ENCODE measurements around the gene NEDD9.
A peak's percentile ranks its signal among the peaks of the same experiment; 100 is the strongest.

NEDD9 gene

GRCh38 chr6:11236076-11236750 is 3.7 kb upstream of the NEDD9 start:
- H4K20me1 ChIP-seq (ENCODE audit: low read depth, low read length), result no peaks in the 10 kb centered on the region
- H3K27ac ChIP-seq (ENCODE audit: low read depth, low read length), result no peak overlapping the region
- no peak overlapping the region for H2AFZ ChIP-seq (ENCODE audit: low read depth, low read length, severe bottlenecking)
- H3K9me3 ChIP-seq (ENCODE audit: insufficient read depth, low read length), result no peaks in the 10 kb centered on the region
- no peaks in the 10 kb centered on the region; the same call in 1 of the 2 replicates for H3K79me2 ChIP-seq (ENCODE audit: insufficient read depth, low read length)
- H3K27me3 ChIP-seq (ENCODE audit: low read length), result no peaks in the 10 kb centered on the region
- no peaks in the 10 kb centered on the region for H3K9me2 ChIP-seq (replicated peaks; ENCODE audit: insufficient read depth, low read length)
- no peak overlapping the region for H3K4me3 ChIP-seq (ENCODE audit: insufficient read depth, low read length, poor library complexity, severe bottlenecking)
- H3K9ac ChIP-seq (ENCODE audit: low read length), result no peak overlapping the region
- no peak for TF ChIP-seq EZH2phosphoT487 (conservative IDR thresholded peaks at IDR 0.05; ENCODE audit: low read length)
- TF ChIP-seq CTCF (IDR thresholded peaks at IDR 0.05; ENCODE audit: insufficient read depth, low read length, poor library complexity, severe bottlenecking), result no peak
- H3F3A ChIP-seq (ENCODE audit: insufficient read depth), result peaks cover 13% of the 10 kb centered on the region; the same call in 1 of the 2 replicates
- no peaks in the 10 kb centered on the region for H3K36me3 ChIP-seq (ENCODE audit: low read length)
- no peak overlapping the region for H3K4me2 ChIP-seq (ENCODE audit: low read depth, low read length, poor library complexity, severe bottlenecking)

GRCh38 chr6:11235062-11235461 is 2.6 kb upstream of the NEDD9 start:
- Histone ChIP-seq H3K27me3 (ENCODE audit: low read length) (no peaks in the 10 kb centered on the region), H3K36me3 (ENCODE audit: low read length) (no peaks in the 10 kb centered on the region), H4K20me1 (ENCODE audit: low read depth, low read length) (no peaks in the 10 kb centered on the region), H3K9ac (ENCODE audit: low read length) (no peak overlapping the region), H3K79me2 (ENCODE audit: insufficient read depth, low read length) (no peaks in the 10 kb centered on the region; the same call in 1 of the 2 replicates), H3K9me3 (ENCODE audit: insufficient read depth, low read length) (no peaks in the 10 kb centered on the region), H3K27ac (ENCODE audit: low read depth, low read length) (no peak overlapping the region), H3K4me2 (ENCODE audit: low read depth, low read length, poor library complexity, severe bottlenecking) (no peak overlapping the region), H3K9me2 (replicated peaks; ENCODE audit: insufficient read depth, low read length) (no peaks in the 10 kb centered on the region), H3F3A (ENCODE audit: insufficient read depth) (peaks cover 13% of the 10 kb centered on the region; the same call in 1 of the 2 replicates), H2AFZ (ENCODE audit: low read depth, low read length, severe bottlenecking) (no peak overlapping the region), H3K4me3 (ENCODE audit: insufficient read depth, low read length, poor library complexity, severe bottlenecking) (no peak overlapping the region)
- no peak for TF ChIP-seq EZH2phosphoT487 (conservative IDR thresholded peaks at IDR 0.05; ENCODE audit: low read length)
- TF ChIP-seq CTCF (IDR thresholded peaks at IDR 0.05; ENCODE audit: insufficient read depth, low read length, poor library complexity, severe bottlenecking), result no peak

GRCh38 chr6:11233673-11234573 is 1.5 kb upstream of the NEDD9 start:
- peaks cover 13% of the 10 kb centered on the region; the same call in 1 of the 2 replicates for H3F3A ChIP-seq (ENCODE audit: insufficient read depth)
- no peak overlapping the region for H3K4me3 ChIP-seq (ENCODE audit: insufficient read depth, low read length, poor library complexity, severe bottlenecking)

More at GRCh38 chr6:11233673-11234573, 1.5 kb upstream of the NEDD9 start:
- Histone ChIP-seq H3K79me2 (ENCODE audit: insufficient read depth, low read length) (no peaks in the 10 kb centered on the region; the same call in 1 of the 2 replicates), H3K9me2 (replicated peaks; ENCODE audit: insufficient read depth, low read length) (no peaks in the 10 kb centered on the region), H3K27me3 (ENCODE audit: low read length) (no peaks in the 10 kb centered on the region), H3K4me2 (ENCODE audit: low read depth, low read length, poor library complexity, severe bottlenecking) (peak overlapping the region; percentile 81), H3K9me3 (ENCODE audit: insufficient read depth, low read length) (no peaks in the 10 kb centered on the region), H4K20me1 (ENCODE audit: low read depth, low read length) (no peaks in the 10 kb centered on the region), H3K27ac (ENCODE audit: low read depth, low read length) (no peak overlapping the region), H3K36me3 (ENCODE audit: low read length) (no peaks in the 10 kb centered on the region), H3K9ac (ENCODE audit: low read length) (peak overlapping the region; percentile 45), H2AFZ (ENCODE audit: low read depth, low read length, severe bottlenecking) (no peak overlapping the region)
- TF ChIP-seq EZH2phosphoT487 (conservative IDR thresholded peaks at IDR 0.05; ENCODE audit: low read length) (no peak), CTCF (IDR thresholded peaks at IDR 0.05; ENCODE audit: insufficient read depth, low read length, poor library complexity, severe bottlenecking) (no peak)

All from SU-DHL-6 (cell line).